Mucosa of stomach (tissue), 1 donor: Measurements from ENCODE around the gene SVIL.
"Not testable (repeated sequence)": the region's sequence is repeated elsewhere in the genome, so short reads cannot be mapped to it uniquely, and the experiment has no call there.

Experiments
- H3K27me3 ChIP-seq: one replicate; pipeline ENCODE4 v1.7.0; 2013; ENCODE audit warnings: mild to moderate bottlenecking, low read length; ENCODE audit not compliant: control insufficient read depth, insufficient read depth
- H3K36me3 ChIP-seq: one replicate; pipeline ENCODE4 v1.7.0; 2013; ENCODE audit warnings: low read length; ENCODE audit not compliant: control insufficient read depth, insufficient read depth
- H3K4me1 ChIP-seq: one replicate; pipeline ENCODE4 v1.7.0; 2013; ENCODE audit warnings: mild to moderate bottlenecking, low read length; ENCODE audit not compliant: control insufficient read depth, insufficient read depth
- H3K4me3 ChIP-seq: one replicate; pipeline ENCODE4 v1.7.0; 2013; ENCODE audit warnings: low read length
- H3K9ac ChIP-seq: one replicate; pipeline ENCODE4 v1.7.0; 2013; ENCODE audit warnings: mild to moderate bottlenecking, low read length, moderate library complexity
- H3K9me3 ChIP-seq: one replicate; pipeline ENCODE4 v1.7.0; 2013; ENCODE audit warnings: mild to moderate bottlenecking, low read length, moderate library complexity; ENCODE audit not compliant: control insufficient read depth
- donor health status: Pancreatic carcinoma.

SVIL gene

DNA sequence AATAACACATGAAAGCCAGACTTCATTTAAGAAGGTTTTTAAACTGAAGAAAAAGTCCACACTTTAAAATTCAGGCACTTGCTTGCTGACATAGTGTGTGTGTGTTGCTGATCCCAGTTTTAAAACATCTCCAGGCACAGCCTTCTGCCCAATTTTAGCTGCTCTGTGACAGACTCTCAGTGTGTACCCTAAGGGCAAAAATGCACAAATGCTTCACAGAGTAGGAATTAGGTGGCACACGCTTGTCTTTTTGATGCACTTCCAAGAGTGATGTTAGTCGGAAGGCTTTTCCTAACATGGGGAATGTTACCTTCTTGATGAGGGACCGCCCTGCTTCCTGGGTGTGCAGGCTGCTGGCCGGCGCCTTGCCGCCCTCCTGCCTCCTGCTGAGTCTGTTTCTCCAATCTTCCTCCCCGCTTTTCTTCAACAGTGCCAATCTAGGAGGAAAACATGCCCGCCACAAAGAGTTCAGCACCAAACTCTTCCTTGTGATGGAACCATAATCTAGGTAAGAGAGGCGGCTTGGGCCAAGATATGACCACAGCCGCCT lies 122.3 kb downstream of the SVIL start:
- H3K36me3 ChIP-seq = no peaks in the 10 kb centered on the region
- H3K4me3 ChIP-seq = no peak overlapping the region
- H3K27me3 ChIP-seq = no peaks in the 10 kb centered on the region
- no peaks in the 10 kb centered on the region for H3K9me3 ChIP-seq
- no peaks in the 10 kb centered on the region for H3K4me1 ChIP-seq
- no peak overlapping the region for H3K9ac ChIP-seq

GRCh38 chr10:29511806-29512205 lies 123.0 kb downstream of the SVIL start:
- not testable (repeated sequence) for H3K9ac ChIP-seq, H3K9me3 ChIP-seq, H3K27me3 ChIP-seq, H3K4me1 ChIP-seq, H3K36me3 ChIP-seq, H3K4me3 ChIP-seq

GRCh38 chr10:29510483-29511157 lies 124.2 kb downstream of the SVIL start:
- H3K36me3 ChIP-seq = not testable (repeated sequence)

DNA sequence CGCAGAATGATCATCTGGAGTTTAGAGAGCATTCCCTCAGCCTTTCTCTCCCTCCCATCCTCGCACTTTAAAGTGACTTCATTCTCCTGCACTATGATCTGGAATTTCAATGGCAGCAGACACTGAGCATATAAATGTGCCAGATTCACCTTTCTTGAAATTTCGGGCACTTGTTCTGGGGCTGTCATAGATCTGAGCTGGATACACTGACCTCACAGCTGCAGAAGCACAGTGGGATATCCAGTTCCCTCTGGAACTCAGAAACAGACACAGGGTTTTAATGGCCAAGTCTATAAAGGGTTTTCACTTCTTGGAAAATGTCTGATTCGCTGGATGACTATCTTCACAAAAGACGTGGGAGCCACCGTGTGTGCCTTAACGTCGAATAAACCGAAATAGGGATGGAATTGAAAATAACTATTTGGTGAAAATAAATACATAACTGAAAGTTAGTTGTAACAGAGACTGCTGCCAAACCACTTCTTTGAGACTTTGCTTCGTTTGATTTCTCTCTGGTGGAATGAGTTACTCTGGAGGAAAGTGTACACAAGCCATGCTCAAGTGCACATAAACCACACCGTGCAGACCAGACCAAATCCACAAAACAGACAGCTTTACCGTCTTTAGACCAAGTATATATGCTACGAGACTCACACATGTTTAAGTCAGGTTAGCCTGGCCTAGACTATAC lies 126.1 kb downstream of the SVIL start:
- H3K27me3 ChIP-seq = no peaks in the 10 kb centered on the region
- H3K9me3 ChIP-seq = no peaks in the 10 kb centered on the region
- no peak overlapping the region for H3K9ac ChIP-seq
- H3K4me3 ChIP-seq = no peak overlapping the region
- H3K36me3 ChIP-seq = no peaks in the 10 kb centered on the region
- no peaks in the 10 kb centered on the region for H3K4me1 ChIP-seq

More at GRCh38 chr10:29510483-29511157, 124.2 kb downstream of the SVIL start:
- H3K27me3 ChIP-seq, H3K4me1 ChIP-seq, H3K9ac ChIP-seq, H3K4me3 ChIP-seq, H3K9me3 ChIP-seq: not testable (repeated sequence)

- H3K27me3 ChIP-seq, H3K9me3 ChIP-seq, H3K4me3 ChIP-seq, H3K4me1 ChIP-seq, H3K36me3 ChIP-seq, H3K9ac ChIP-seq: not testable (repeated sequence)
Measured at GRCh38 chr10:29507750-29508149, 127.0 kb downstream of the SVIL start.

GRCh38 chr10:29506324-29506921 lies 128.3 kb downstream of the SVIL start:
- H3K9me3 ChIP-seq, H3K4me1 ChIP-seq, H3K4me3 ChIP-seq, H3K36me3 ChIP-seq, H3K9ac ChIP-seq, H3K27me3 ChIP-seq: not testable (repeated sequence)

GRCh38 chr10:29502351-29502750 lies 132.4 kb downstream of the SVIL start:
- Histone ChIP-seq H3K4me1 (no peaks in the 10 kb centered on the region), H3K36me3 (no peaks in the 10 kb centered on the region), H3K27me3 (no peaks in the 10 kb centered on the region), H3K9me3 (no peaks in the 10 kb centered on the region), H3K9ac (no peak overlapping the region), H3K4me3 (no peak overlapping the region)

DNA sequence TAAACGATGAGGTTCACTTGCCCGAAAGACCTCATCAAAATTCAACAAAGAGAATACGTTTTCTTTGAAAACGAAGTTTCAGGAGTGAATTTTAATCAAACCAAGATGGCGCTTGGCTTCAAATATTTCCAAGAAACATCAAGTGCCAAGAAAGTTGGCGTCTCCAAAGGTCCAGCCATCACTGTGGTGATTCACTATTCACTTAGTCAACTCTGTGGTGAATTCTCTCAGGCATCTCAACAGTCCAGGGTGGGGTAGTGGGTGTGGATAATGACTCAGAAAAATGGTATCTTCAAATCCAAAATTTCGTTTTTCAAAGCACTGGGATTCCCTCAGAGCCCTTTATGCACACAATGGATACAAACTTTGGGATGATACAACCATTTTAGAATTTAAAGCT lies 133.1 kb downstream of the SVIL start:
- Histone ChIP-seq H3K9me3 (no peaks in the 10 kb centered on the region), H3K27me3 (no peaks in the 10 kb centered on the region), H3K9ac (no peak overlapping the region), H3K36me3 (no peaks in the 10 kb centered on the region), H3K4me1 (no peaks in the 10 kb centered on the region), H3K4me3 (no peak overlapping the region)

DNA sequence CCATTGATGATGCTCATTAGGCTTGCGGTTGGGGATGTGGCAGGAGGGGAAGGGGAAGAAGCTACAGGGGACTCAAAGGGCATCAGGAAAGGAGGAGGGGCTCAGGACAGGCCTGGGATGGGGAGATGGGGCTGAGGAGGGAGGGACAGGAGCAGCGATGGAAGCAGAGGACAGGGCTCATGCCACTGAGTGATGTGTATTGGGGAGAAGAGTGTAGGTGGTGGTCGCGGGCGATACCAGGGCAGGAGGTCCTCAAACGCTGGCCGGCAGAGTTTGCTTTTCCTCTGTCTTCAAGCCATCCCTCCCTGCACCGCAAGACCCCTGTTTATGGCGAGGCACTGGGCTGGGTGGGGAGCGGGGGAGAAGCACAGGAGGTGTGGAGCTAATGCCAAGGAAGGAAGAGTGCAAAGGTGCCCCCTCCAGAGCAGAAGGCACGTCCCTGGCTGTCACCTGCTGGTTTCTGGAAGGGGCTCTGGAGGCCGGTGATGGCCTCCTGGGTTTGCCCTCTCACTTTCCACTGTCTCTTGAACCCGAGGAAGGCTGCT lies 134.7 kb downstream of the SVIL start:
- Histone ChIP-seq H3K4me3 (no peak overlapping the region), H3K9me3 (no peaks in the 10 kb centered on the region), H3K9ac (no peak overlapping the region), H3K27me3 (no peaks in the 10 kb centered on the region), H3K36me3 (no peaks in the 10 kb centered on the region), H3K4me1 (no peaks in the 10 kb centered on the region)

GRCh38 chr10:29496341-29497162 lies 138.2 kb downstream of the SVIL start:
- H3K9ac ChIP-seq = no peak overlapping the region
- H3K9me3 ChIP-seq = no peaks in the 10 kb centered on the region
- no peaks in the 10 kb centered on the region for H3K27me3 ChIP-seq
- H3K4me3 ChIP-seq = no peak overlapping the region
- no peaks in the 10 kb centered on the region for H3K36me3 ChIP-seq
- H3K4me1 ChIP-seq = no peaks in the 10 kb centered on the region

GRCh38 chr10:29495366-29495765 lies 139.4 kb downstream of the SVIL start:
- Histone ChIP-seq H3K9me3 (no peaks in the 10 kb centered on the region), H3K36me3 (no peaks in the 10 kb centered on the region), H3K4me1 (no peaks in the 10 kb centered on the region), H3K27me3 (no peaks in the 10 kb centered on the region), H3K9ac (no peak overlapping the region), H3K4me3 (no peak overlapping the region)
